GM18858 (cell line): Measurements from ENCODE around the gene HLTF.
A peak's percentile ranks its signal among the peaks of the same experiment; 100 is the strongest.
"Not testable (repeated sequence)": the region's sequence is repeated elsewhere in the genome, so short reads cannot be mapped to it uniquely, and the experiment has no call there.

Source experiments
- ATAC-seq: cut with Tn5 transposase; IDR thresholded peaks from one replicate; pipeline ENCODE4 v1.9.1; 2021; ENCODE audit not compliant: unreplicated experiment

Gene HLTF

GRCh38 chr3:148992027-148992634, 94.2 kb downstream of the HLTF start:
- ATAC-seq = peak; percentile 15

- ATAC-seq = peak; percentile 82
These were observed 94.9 kb downstream of the HLTF start, which contains the start of gene GYG1 for GRCh38 chr3:148991219-148992026. Gene GYG1 (plus strand): TSS chr3:148991540. CDS start chr3:148991641, 101 bp downstream.

- peak; percentile 29 for ATAC-seq
These were observed 96.1 kb downstream of the HLTF start for GRCh38 chr3:148990236-148990635.

- not testable (repeated sequence) for ATAC-seq
These were observed 98.8 kb downstream of the HLTF start for GRCh38 chr3:148987551-148987950.

- ATAC-seq = no peak
These were observed 105.1 kb downstream of the HLTF start for GRCh38 chr3:148981273-148981672.
